HCT116 (cell line): ENCODE results near the gene SBNO2. TPM values are rescaled to one million over a fixed set of nuclear protein-coding genes. Genes with fewer than 3 reads are reported as not detected.

Experiments
- ATAC-seq: fragments of 200-7000 bp; cut with Tn5 transposase; 2 replicates; pipeline ENCODE4 v1.9.1; 2020; ENCODE audit warnings: mild to moderate bottlenecking, moderate library complexity
- BruUV-seq: library from RNA; stranded (reverse); fragments of 400-500 nt; replicated peaks from 2 replicates; lab custom pipeline; 2021; lab: Mats Ljungman, UMichigan
- CTCF ChIA-PET: fragments of 300-600 bp; sonication (Branson Sonifier 250); formaldehyde crosslinking; loops from one replicate; lab custom pipeline; 2021; ENCODE audit warnings: antibody characterized with exemption; lab: Charles Lee
- POLR2A ChIA-PET: fragments of 300-600, 350-600 bp; sonication (Branson Sonifier 250); formaldehyde crosslinking; loops from one replicate; lab custom pipeline; 2021; ENCODE audit warnings: antibody characterized with exemption; lab: Charles Lee
- RAD21 ChIA-PET, 2 experiments: fragments of 300-600 bp; sonication (Branson Sonifier 250); formaldehyde crosslinking; loops; one replicate each; lab custom pipeline; 2023; ENCODE audit warnings: low total read pairs in 2 of 2; ENCODE audit not compliant: uncharacterized antibody in 2 of 2, unreplicated experiment in 2 of 2, low non-redundant PET in 1 of 2; lab: Charles Lee
- DNase-seq: peaks from one replicate; pipeline ENCODE4 v3.0.0-alpha.2; 2010; ENCODE audit warnings: low read depth, low spot score
- H2AFZ ChIP-seq: fragments of 200-600 bp; shearing (Covaris generic), sonication (generic); 2 replicates; pipeline ENCODE4 v1.6.1; 2017; ENCODE audit warnings: low read depth, mixed run types, mixed read lengths, antibody characterized with exemption, low read length; ENCODE audit not compliant: poor library complexity, severe bottlenecking
- H3K27ac ChIP-seq: 2 replicates; pipeline ENCODE4 v1.5.1; 2012; ENCODE audit warnings: low read depth, low read length
- H3K27me3 ChIP-seq: fragments of 200-600 bp; sonication (generic); 2 replicates; pipeline ENCODE4 v1.6.1; 2016; ENCODE audit warnings: mixed run types, low read length, mixed read lengths; ENCODE audit not compliant: insufficient read depth
- H3K36me3 ChIP-seq, 2 experiments: fragments of 200-500 bp in 1 of 2; fragments of 200-600 bp in 1 of 2; sonication (Bioruptor generic) in 1 of 2; sonication (generic) in 1 of 2; 2 replicates each; pipeline versions ENCODE4 v1.5.1 to v1.6.1; 2014 to 2016; ENCODE audit warnings: low read length in 2 of 2, inconsistent platforms in 1 of 2, mixed read lengths in 1 of 2, mixed run types in 1 of 2; ENCODE audit not compliant: insufficient read depth in 2 of 2, control insufficient read depth in 1 of 2
- H3K4me1 ChIP-seq, 2 experiments: fragments of 200-600 bp in 1 of 2; sonication (generic) in 1 of 2; 2 replicates each; pipeline versions ENCODE4 v1.5.1 to v1.6.1; 2012 to 2017; ENCODE audit warnings: low read length in 2 of 2, inconsistent platforms in 1 of 2, mild to moderate bottlenecking in 1 of 2, mixed read lengths in 1 of 2, mixed run types in 1 of 2, moderate library complexity in 1 of 2; ENCODE audit not compliant: insufficient read depth in 2 of 2, control insufficient read depth in 1 of 2
- H3K4me2 ChIP-seq: fragments of 200-600 bp; sonication (generic); 2 replicates; pipeline ENCODE4 v1.6.1; 2017; ENCODE audit warnings: mixed run types, low read length, mixed read lengths
- H3K4me3 ChIP-seq, 2 experiments: fragments of 200-600 bp in 1 of 2; sonication (generic) in 1 of 2; replicated peaks in 1 of 2; 2 replicates each; pipeline ENCODE4 v1.5.1; 2011 to 2016; ENCODE audit warnings: low read length in 2 of 2, control low read depth in 1 of 2, low read depth in 1 of 2, mild to moderate bottlenecking in 1 of 2, mixed read lengths in 1 of 2, mixed run types in 1 of 2
- H3K79me2 ChIP-seq: fragments of 200-600 bp; sonication (generic); 2 replicates; pipeline ENCODE4 v1.6.1; 2017; ENCODE audit warnings: mild to moderate bottlenecking, mixed run types, low read length, moderate library complexity, mixed read lengths; ENCODE audit not compliant: insufficient read depth
- H3K9ac ChIP-seq: fragments of 200-600 bp; sonication (generic); 2 replicates; pipeline ENCODE4 v1.6.1; 2016; ENCODE audit warnings: low read length, mixed read lengths
- H3K9me2 ChIP-seq: fragments of 200-600 bp; sonication (generic), shearing (Covaris generic); 2 replicates; pipeline ENCODE4 v1.6.1; 2017; ENCODE audit warnings: mixed run types, mild to moderate bottlenecking, moderate library complexity; ENCODE audit not compliant: insufficient read depth
- H3K9me3 ChIP-seq, 2 experiments: fragments of 200-500 bp in 1 of 2; fragments of 200-600 bp in 1 of 2; sonication (Bioruptor generic) in 1 of 2; sonication (generic) in 1 of 2; 2 replicates each; pipeline ENCODE4 v1.6.1; 2014 to 2017; ENCODE audit warnings: low read length in 2 of 2, mixed read lengths in 2 of 2, inconsistent platforms in 1 of 2, low read depth in 1 of 2, mild to moderate bottlenecking in 1 of 2, mixed run types in 1 of 2, moderate library complexity in 1 of 2; ENCODE audit not compliant: control insufficient read depth in 1 of 2, insufficient read depth in 1 of 2
- H4K20me1 ChIP-seq: fragments of 200-600 bp; sonication (generic), shearing (Covaris generic); 2 replicates; pipeline ENCODE4 v1.6.1; 2017; ENCODE audit warnings: mixed run types, mild to moderate bottlenecking, moderate library complexity; ENCODE audit not compliant: insufficient read depth
- ATF3 ChIP-seq: IDR thresholded peaks from 2 replicates; pipeline ENCODE4 v1.6.1; 2012
- CBX3 ChIP-seq: IDR thresholded peaks from 2 replicates; pipeline ENCODE4 v1.6.1; 2012; ENCODE audit warnings: low read depth
- CEBPB ChIP-seq: IDR thresholded peaks from 2 replicates; pipeline ENCODE4 v1.6.1; 2012; ENCODE audit warnings: low read depth
- ELF1 ChIP-seq: IDR thresholded peaks from 2 replicates; pipeline ENCODE4 v1.6.1; 2012; ENCODE audit warnings: low read depth, borderline replicate concordance
- EZH2 ChIP-seq: fragments of 200-600 bp; sonication (generic); IDR thresholded peaks from 2 replicates; pipeline ENCODE4 v1.6.1; 2017; ENCODE audit warnings: antibody characterized with exemption, mixed run types
- EZH2phosphoT487 ChIP-seq: fragments of 200-600 bp; IDR thresholded peaks from 2 replicates; pipeline ENCODE4 v1.6.1; 2018; ENCODE audit warnings: antibody characterized with exemption, borderline replicate concordance
- POLR2A ChIP-seq: IDR thresholded peaks from 2 replicates; pipeline ENCODE4 v1.7.0; 2011; ENCODE audit warnings: borderline replicate concordance; ENCODE audit not compliant: insufficient read depth, insufficient read length; ENCODE audit errors: extremely low read depth
- POLR2AphosphoS5 ChIP-seq: IDR thresholded peaks from 2 replicates; pipeline ENCODE4 v1.6.1; 2011; ENCODE audit warnings: mild to moderate bottlenecking, low read depth, low read length, moderate library complexity
- RAD21 ChIP-seq: IDR thresholded peaks from 2 replicates; pipeline ENCODE4 v1.6.1; 2012; ENCODE audit warnings: low read depth, mild to moderate bottlenecking
- SIN3A ChIP-seq: IDR thresholded peaks from 2 replicates; pipeline ENCODE4 v1.6.1; 2012; ENCODE audit warnings: low read depth
- SP1 ChIP-seq: IDR thresholded peaks from 2 replicates; pipeline ENCODE4 v1.6.1; 2012; ENCODE audit warnings: low read depth
- SRF ChIP-seq: IDR thresholded peaks from 2 replicates; pipeline ENCODE4 v1.6.1; 2012; ENCODE audit warnings: low read depth
- TCF7L2 ChIP-seq: IDR thresholded peaks from 2 replicates; pipeline ENCODE4 v1.7.0; 2011; ENCODE audit warnings: borderline replicate concordance, inconsistent platforms; ENCODE audit not compliant: insufficient read depth, insufficient read length; ENCODE audit errors: extremely low read depth
- YY1 ChIP-seq: IDR thresholded peaks from 2 replicates; pipeline ENCODE4 v1.6.1; 2011; ENCODE audit warnings: low read length, low read depth, moderate library complexity, mild to moderate bottlenecking; ENCODE audit not compliant: insufficient replicate concordance; ENCODE audit errors: extremely low read depth
- ZFX ChIP-seq: fragments of 450-650 bp; IDR thresholded peaks from 2 replicates; pipeline ENCODE4 v1.6.1; 2017
- ZNF274 ChIP-seq: fragments of 200-500 bp; sonication (Bioruptor generic); IDR thresholded peaks from 2 replicates; pipeline ENCODE4 v1.6.1; 2014; ENCODE audit warnings: mild to moderate bottlenecking, low read depth, low read length, inconsistent platforms
- intact Hi-C: fragments of 100-400 bp; cut with micrococcal nuclease; formaldehyde crosslinking; loops from 2 replicates; pipeline ENCODE4 v1.10.0; 2022
- total RNA-seq: library from RNA; stranded (reverse); gene quantifications from one replicate; pipeline ENCODE4 v1.2.1, GENCODE V29; 2021; ENCODE audit not compliant: unreplicated experiment
- TF ChIP-seq, protein P1 (sequence below): IDR thresholded peaks from 2 replicates; pipeline ENCODE4 v1.6.1; 2012; ENCODE audit warnings: low read depth

The SBNO2 gene
- total RNA-seq, 1 experiment from 2014 or later, result 66.4 TPM

GRCh38 chr19:1118999-1119398, 55.1 kb downstream of the SBNO2 start:
- ChIA-PET CTCF (no interaction called here), RAD21 (no interaction called here), POLR2A (no interaction called here)
- BruUV-seq, result no TSS peak
- no peaks in the 10 kb centered on the region for H3K9me3 ChIP-seq
- no peaks in the 10 kb centered on the region for H3K27me3 ChIP-seq
- peaks cover under 1 to 11% of the 10 kb centered on the region in 2 experiments; a peak in 3 of 4 replicates for H3K4me1 ChIP-seq
- intact Hi-C loops, result no loop called here
- no peak for DNase-seq
- no peak for ATAC-seq
- H3K9me2 ChIP-seq, result no peaks in the 10 kb centered on the region
- no peak overlapping the region for H2AFZ ChIP-seq
- no peak overlapping the region for H3K4me2 ChIP-seq
- H3K36me3 ChIP-seq, result peaks cover 15 to 44% of the 10 kb centered on the region in 2 experiments; a peak in 3 of 4 replicates
- H4K20me1 ChIP-seq, result no peaks in the 10 kb centered on the region
- H3K4me3 ChIP-seq, result no peak overlapping the region
- no peak for TF ChIP-seq TCF7L2
- TF ChIP-seq EZH2, result no peak
- TF ChIP-seq, protein P1, sequence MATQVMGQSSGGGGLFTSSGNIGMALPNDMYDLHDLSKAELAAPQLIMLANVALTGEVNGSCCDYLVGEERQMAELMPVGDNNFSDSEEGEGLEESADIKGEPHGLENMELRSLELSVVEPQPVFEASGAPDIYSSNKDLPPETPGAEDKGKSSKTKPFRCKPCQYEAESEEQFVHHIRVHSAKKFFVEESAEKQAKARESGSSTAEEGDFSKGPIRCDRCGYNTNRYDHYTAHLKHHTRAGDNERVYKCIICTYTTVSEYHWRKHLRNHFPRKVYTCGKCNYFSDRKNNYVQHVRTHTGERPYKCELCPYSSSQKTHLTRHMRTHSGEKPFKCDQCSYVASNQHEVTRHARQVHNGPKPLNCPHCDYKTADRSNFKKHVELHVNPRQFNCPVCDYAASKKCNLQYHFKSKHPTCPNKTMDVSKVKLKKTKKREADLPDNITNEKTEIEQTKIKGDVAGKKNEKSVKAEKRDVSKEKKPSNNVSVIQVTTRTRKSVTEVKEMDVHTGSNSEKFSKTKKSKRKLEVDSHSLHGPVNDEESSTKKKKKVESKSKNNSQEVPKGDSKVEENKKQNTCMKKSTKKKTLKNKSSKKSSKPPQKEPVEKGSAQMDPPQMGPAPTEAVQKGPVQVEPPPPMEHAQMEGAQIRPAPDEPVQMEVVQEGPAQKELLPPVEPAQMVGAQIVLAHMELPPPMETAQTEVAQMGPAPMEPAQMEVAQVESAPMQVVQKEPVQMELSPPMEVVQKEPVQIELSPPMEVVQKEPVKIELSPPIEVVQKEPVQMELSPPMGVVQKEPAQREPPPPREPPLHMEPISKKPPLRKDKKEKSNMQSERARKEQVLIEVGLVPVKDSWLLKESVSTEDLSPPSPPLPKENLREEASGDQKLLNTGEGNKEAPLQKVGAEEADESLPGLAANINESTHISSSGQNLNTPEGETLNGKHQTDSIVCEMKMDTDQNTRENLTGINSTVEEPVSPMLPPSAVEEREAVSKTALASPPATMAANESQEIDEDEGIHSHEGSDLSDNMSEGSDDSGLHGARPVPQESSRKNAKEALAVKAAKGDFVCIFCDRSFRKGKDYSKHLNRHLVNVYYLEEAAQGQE, result no peak
- no peak for TF ChIP-seq CEBPB
- no peak for TF ChIP-seq SP1
- no peak for TF ChIP-seq YY1
- no peak for TF ChIP-seq ZNF274
- TF ChIP-seq SRF, result no peak
- no peak for TF ChIP-seq EZH2phosphoT487
- TF ChIP-seq POLR2AphosphoS5, result no peak
- TF ChIP-seq SIN3A, result no peak
- no peak for TF ChIP-seq ELF1
- TF ChIP-seq CBX3, result no peak
- TF ChIP-seq RAD21, result no peak
- TF ChIP-seq ATF3, result no peak
- no peak for TF ChIP-seq ZFX
- no peak for TF ChIP-seq POLR2A
- H3K9ac ChIP-seq, result no peak overlapping the region
- H3K27ac ChIP-seq, result no peak overlapping the region
- no peaks in the 10 kb centered on the region for H3K79me2 ChIP-seq
